Adrenal gland (tissue), 12 donors: ENCODE data around the gene PPFIA2. TPM values are rescaled to one million over a fixed set of nuclear protein-coding genes. Genes with fewer than 3 reads are reported as not detected.

Experiments
- DNase-seq, 7 donors: peaks; one replicate each; pipeline ENCODE4 v3.0.0-alpha.2; 2019 to 2020
- H3K27ac ChIP-seq, 5 donors: fragments of 200-600 bp; sonication (generic) in 4 of 5; 1 replicate in 3 of 5; 2 replicates in 2 of 5; pipeline versions ENCODE4 v1.5.1 to v1.8.0; 2016 to 2020; ENCODE audit warnings: mild to moderate bottlenecking in 1 of 5
- H3K27me3 ChIP-seq: fragments of 200-600 bp; 2 replicates; pipeline ENCODE4 v1.8.0; 2021
- H3K36me3 ChIP-seq, 2 donors: fragments of 200-600 bp; replicated peaks in 1 of 2; 1 replicate in 1 of 2; 2 replicates in 1 of 2; pipeline versions ENCODE4 v1.5.1 to v1.8.0; 2018 to 2022
- H3K4me1 ChIP-seq, 2 donors: fragments of 200-600 bp; replicated peaks in 1 of 2; 1 replicate in 1 of 2; 2 replicates in 1 of 2; pipeline versions ENCODE4 v1.5.1 to v1.8.0; 2018 to 2021
- H3K4me3 ChIP-seq, 4 donors: fragments of 200-600 bp; sonication (generic) in 3 of 4; one replicate each; pipeline ENCODE4 v1.5.1; 2016 to 2018
- H3K9me3 ChIP-seq, 3 donors: fragments of 200-600 bp; sonication (generic) in 1 of 3; replicated peaks in 1 of 3; 1 replicate in 2 of 3; 2 replicates in 1 of 3; pipeline versions ENCODE4 v1.5.1 to v1.8.0; 2016 to 2021
- POLR2A ChIP-seq, 2 donors: fragments of 450-650 bp; IDR thresholded peaks; one replicate each; pipeline ENCODE4 v1.6.1; 2017; ENCODE audit warnings: antibody characterized with exemption in 2 of 2, mild to moderate bottlenecking in 2 of 2, moderate library complexity in 1 of 2
- WGBS, 4 donors: extraction: QIAGEN DNeasy Blood & Tissue Kit in 2 of 4; methylation state at CpG; one replicate each; pipeline versions ENCODE4 v1.1.5 to v1.1.7; 2013 to 2017; 5-methylcytosine and 5-hydroxymethylcytosine counted together
- intact Hi-C, 2 donors: fragments of 100-400 bp; cut with DNase I; formaldehyde crosslinking; loops; one replicate each; pipeline versions ENCODE4 v1.14.1 to v1.15.0; 2022 to 2023
- polyA plus RNA-seq, 3 donors: library from polyadenylated mRNA; stranded (reverse); fragments of 200-250 nt in 2 of 3; fragments of 350-450 nt in 1 of 3; fragmentation: Illumina TruSeq in 1 of 3; extraction: RNeasy Lipid Tissue Mini Kit (QIAGEN cat#74804) in 1 of 3; gene quantifications; one replicate each; pipeline ENCODE4 v1.2.3, GENCODE V29; 2013 to 2014
- total RNA-seq, 9 donors: library from RNA; depleted of rRNA in 4 of 9; stranded (reverse); fragments of >200 nt in 4 of 9; fragments of 120-200 nt in 1 of 9; fragmentation: NEBNext Ultra II Directional in 1 of 9; extraction: Animal tissue kit (Norgen Biotek cat#: 25700) in 1 of 9; gene quantifications; one replicate each; pipeline versions ENCODE4 v1.1.0 to v1.2.4, GENCODE V29; 2013 to 2023
- TF ChIP-seq, protein P1 (sequence below), 6 experiments: fragments of 450-650 bp in 4 of 6; fragments of 200-600 bp in 2 of 6; sonication (generic) in 1 of 6; IDR thresholded peaks; 1 replicate in 5 of 6; 2 replicates in 1 of 6; pipeline versions ENCODE4 v1.5.1 to v1.8.0; 2016 to 2021; ENCODE audit warnings: antibody characterized with exemption in 6 of 6, mild to moderate bottlenecking in 2 of 6, moderate library complexity in 1 of 6
- donor health status: healthy with polysubstance abuse.
- donor health status: Bipolar disorder and iron deficiency.
- donor health status: DM: yes; HTN: yes; CAD: no.
- donor health status: DM: no; HTN: no; CAD: no.
- donor health status: DM: no; HTN: no; CAD: no.
- donor health status: DM: yes; HTN: yes; CAD: no.

Gene PPFIA2
- total and polyA plus RNA-seq, 12 donors: 0.35 to 16.4 (median 2.4) TPM

DNA sequence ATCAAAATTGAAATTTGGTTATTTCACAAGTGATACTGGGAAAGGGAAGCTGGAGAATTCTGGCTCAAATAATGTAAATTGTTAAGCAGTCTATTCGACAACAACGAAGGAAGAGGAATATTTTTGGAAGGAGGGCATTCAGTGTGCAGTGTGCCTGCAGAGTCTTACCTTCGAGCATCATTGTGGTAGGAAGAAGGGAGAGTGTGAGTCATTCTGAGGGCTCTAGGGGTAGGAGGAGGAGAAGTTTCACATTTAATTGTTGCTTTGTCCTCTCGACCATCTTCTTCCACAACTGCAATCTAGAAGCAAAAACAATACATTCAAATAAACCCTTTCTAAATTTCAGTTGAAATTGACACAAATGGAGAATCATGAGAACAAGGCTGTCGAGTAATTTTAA, 418.2 kb downstream of the PPFIA2 start:
- no peaks in the 10 kb centered on the region for H3K4me1 ChIP-seq
- 65 to 78% (median 73%) methylated on average over 5 of the region's 5 CpGs for WGBS, 4 donors
- DNase-seq: no peak
- no peak overlapping the region for H3K27ac ChIP-seq
- H3K36me3 ChIP-seq: no peaks in the 10 kb centered on the region
- H3K4me3 ChIP-seq: no peak overlapping the region
- H3K27me3 ChIP-seq: no peaks in the 10 kb centered on the region
- intact Hi-C loops: no loop called here
- TF ChIP-seq, protein P1, sequence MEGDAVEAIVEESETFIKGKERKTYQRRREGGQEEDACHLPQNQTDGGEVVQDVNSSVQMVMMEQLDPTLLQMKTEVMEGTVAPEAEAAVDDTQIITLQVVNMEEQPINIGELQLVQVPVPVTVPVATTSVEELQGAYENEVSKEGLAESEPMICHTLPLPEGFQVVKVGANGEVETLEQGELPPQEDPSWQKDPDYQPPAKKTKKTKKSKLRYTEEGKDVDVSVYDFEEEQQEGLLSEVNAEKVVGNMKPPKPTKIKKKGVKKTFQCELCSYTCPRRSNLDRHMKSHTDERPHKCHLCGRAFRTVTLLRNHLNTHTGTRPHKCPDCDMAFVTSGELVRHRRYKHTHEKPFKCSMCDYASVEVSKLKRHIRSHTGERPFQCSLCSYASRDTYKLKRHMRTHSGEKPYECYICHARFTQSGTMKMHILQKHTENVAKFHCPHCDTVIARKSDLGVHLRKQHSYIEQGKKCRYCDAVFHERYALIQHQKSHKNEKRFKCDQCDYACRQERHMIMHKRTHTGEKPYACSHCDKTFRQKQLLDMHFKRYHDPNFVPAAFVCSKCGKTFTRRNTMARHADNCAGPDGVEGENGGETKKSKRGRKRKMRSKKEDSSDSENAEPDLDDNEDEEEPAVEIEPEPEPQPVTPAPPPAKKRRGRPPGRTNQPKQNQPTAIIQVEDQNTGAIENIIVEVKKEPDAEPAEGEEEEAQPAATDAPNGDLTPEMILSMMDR (IDR thresholded peaks at IDR 0.05): no peak
- no peak for TF ChIP-seq POLR2A (IDR thresholded peaks at IDR 0.05)
- H3K9me3 ChIP-seq: no peaks in the 10 kb centered on the region

DNA sequence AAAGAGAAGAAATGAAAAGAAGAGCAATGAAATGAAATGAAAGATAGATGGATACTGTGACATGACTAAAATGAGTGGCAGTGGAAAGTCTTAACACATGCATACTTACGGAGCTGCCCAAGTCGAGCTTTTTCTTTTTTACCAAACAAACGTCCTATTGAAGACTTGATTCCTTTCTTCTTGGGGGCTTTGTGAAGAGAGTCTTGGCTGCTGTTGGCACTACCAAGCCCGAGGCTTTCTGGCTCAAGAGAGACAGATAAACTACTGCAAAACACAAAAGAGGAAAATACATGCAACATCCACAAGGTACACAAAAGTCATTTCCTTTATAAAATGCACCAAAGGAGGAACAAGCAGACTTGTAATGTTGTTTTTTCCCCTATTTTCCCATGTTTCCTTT, 420.1 kb downstream of the PPFIA2 start:
- 53 to 65% (median 60%) methylated on average over 4 of the region's 4 CpGs for WGBS, 4 donors
- H3K27ac ChIP-seq: no peak overlapping the region
- DNase-seq: no peak
- H3K36me3 ChIP-seq: no peaks in the 10 kb centered on the region
- intact Hi-C loops: no loop called here
- no peaks in the 10 kb centered on the region for H3K9me3 ChIP-seq
- no peaks in the 10 kb centered on the region for H3K27me3 ChIP-seq
- no peaks in the 10 kb centered on the region for H3K4me1 ChIP-seq
- H3K4me3 ChIP-seq: no peak overlapping the region
- TF ChIP-seq POLR2A (IDR thresholded peaks at IDR 0.05): no peak
- TF ChIP-seq, protein P1 (IDR thresholded peaks at IDR 0.05): no peak

DNA sequence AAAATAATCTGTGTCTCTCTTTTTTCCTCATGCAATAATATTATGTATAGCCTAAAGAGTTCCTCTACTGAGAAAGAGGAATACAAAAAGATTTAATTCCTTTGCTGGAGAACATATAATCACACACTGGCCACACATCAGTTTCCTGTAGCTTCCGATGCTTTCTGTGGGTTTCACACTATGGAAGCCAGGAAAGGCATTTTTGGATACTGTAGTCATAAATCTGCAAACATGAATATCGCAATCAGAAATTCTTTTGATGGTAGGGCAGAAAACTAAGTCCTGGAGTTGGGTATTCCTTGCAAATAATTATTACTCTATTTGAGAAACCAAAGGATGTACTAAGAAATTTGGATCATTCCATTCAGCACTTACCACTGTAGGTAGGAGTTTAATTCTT, 421.3 kb downstream of the PPFIA2 start:
- H3K4me3 ChIP-seq: no peak overlapping the region
- TF ChIP-seq POLR2A (IDR thresholded peaks at IDR 0.05): no peak
- TF ChIP-seq, protein P1 (IDR thresholded peaks at IDR 0.05): no peak
- H3K27ac ChIP-seq: no peak overlapping the region
- no peaks in the 10 kb centered on the region for H3K36me3 ChIP-seq
- 79 to 86% (median 83%) methylated on average over 2 of the region's 2 CpGs for WGBS, 4 donors
- intact Hi-C loops: no loop called here
- no peak for DNase-seq
- H3K9me3 ChIP-seq: no peaks in the 10 kb centered on the region
- H3K4me1 ChIP-seq: no peaks in the 10 kb centered on the region
- H3K27me3 ChIP-seq: no peaks in the 10 kb centered on the region

DNA sequence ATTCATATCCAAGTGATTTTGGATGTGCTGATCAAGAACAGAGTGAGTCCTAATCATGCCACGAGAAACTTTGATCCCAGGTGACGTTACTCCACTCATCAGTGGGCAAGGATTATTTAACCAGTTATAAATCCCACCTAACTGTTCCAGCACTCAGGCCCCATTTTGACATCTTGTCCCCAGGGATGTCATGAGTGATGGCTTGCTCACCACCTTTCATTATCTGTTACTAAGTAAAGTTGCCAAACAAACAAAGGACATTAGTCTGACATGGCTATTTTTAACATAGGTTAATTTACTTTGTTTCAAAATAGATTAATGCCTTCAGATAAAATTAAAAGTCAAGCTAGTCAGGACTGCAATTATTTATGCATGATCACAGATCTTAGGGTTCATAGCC, 425.3 kb downstream of the PPFIA2 start:
- no peak overlapping the region for H3K27ac ChIP-seq
- no peaks in the 10 kb centered on the region for H3K4me1 ChIP-seq
- no peaks in the 10 kb centered on the region for H3K27me3 ChIP-seq
- TF ChIP-seq, protein P1 (IDR thresholded peaks at IDR 0.05): no peak
- no peak for TF ChIP-seq POLR2A (IDR thresholded peaks at IDR 0.05)
- H3K4me3 ChIP-seq: no peak overlapping the region
- intact Hi-C loops: no loop called here
- no peaks in the 10 kb centered on the region for H3K36me3 ChIP-seq
- no peaks in the 10 kb centered on the region for H3K9me3 ChIP-seq
- no peak for DNase-seq
- 64 to 75% (median 67%) methylated on average over 2 of the region's 2 CpGs for WGBS, 4 donors
